K562 (cell line): ENCODE results near the gene NUP62. TPM values are rescaled to one million over a fixed set of nuclear protein-coding genes. Genes with fewer than 3 reads are reported as not detected.
A peak's percentile ranks its signal among the peaks of the same experiment; 100 is the strongest.

Source experiments
- CSDE1 ChIP-seq, 2 experiments: fragments of 450-650 bp; IDR thresholded peaks; 2 replicates each; pipeline ENCODE4 v1.6.1; 2016; ENCODE audit warnings: mild to moderate bottlenecking in 1 of 2
- MEF2D ChIP-seq: conservative IDR thresholded peaks from 2 replicates; pipeline ENCODE4 v1.6.1; 2016; ENCODE audit warnings: low read depth, missing genetic modification characterization, missing compliant biosample characterization
- MXD1 ChIP-seq: fragments of 250-450 bp; sonication (Bioruptor Pico); IDR thresholded peaks from 2 replicates; pipeline ENCODE4 v1.8.0; 2021; ENCODE audit warnings: borderline replicate concordance, mild to moderate bottlenecking, moderate library complexity; ENCODE audit not compliant: poor library complexity, severe bottlenecking
- OTX1 ChIP-seq: fragments of 450-650 bp; formaldehyde crosslinking; IDR thresholded peaks from 2 replicates; pipeline ENCODE4 v1.4.0; 2022; ENCODE audit warnings: mild to moderate bottlenecking
- PCBP2 ChIP-seq: fragments of 200-400 bp; formaldehyde crosslinking; IDR thresholded peaks from 2 replicates; pipeline ENCODE4 v1.6.1; 2018; ENCODE audit warnings: low read length, low read depth, mild to moderate bottlenecking, moderate library complexity; ENCODE audit not compliant: poor library complexity, severe bottlenecking
- PHB2 ChIP-seq: fragments of 450-650 bp; IDR thresholded peaks from 2 replicates; pipeline ENCODE4 v1.6.1; 2017; ENCODE audit warnings: low read depth
- PHF21A ChIP-seq: fragments of 450-650 bp; IDR thresholded peaks from 2 replicates; pipeline ENCODE4 v1.6.1; 2017; ENCODE audit warnings: low read depth, borderline replicate concordance
- RBM25 ChIP-seq: fragments of 200-400 bp; formaldehyde crosslinking; IDR thresholded peaks from 2 replicates; pipeline ENCODE4 v1.6.1; 2018; ENCODE audit warnings: low read length, low read depth, moderate library complexity; ENCODE audit not compliant: severe bottlenecking
- SNIP1 ChIP-seq: fragments of 450-650 bp; IDR thresholded peaks from 2 replicates; pipeline ENCODE4 v1.7.1; 2017; ENCODE audit warnings: low read depth, mild to moderate bottlenecking
- ZBTB40 ChIP-seq, 2 experiments: fragments of 450-650 bp in 1 of 2; sonication (generic) in 1 of 2; formaldehyde crosslinking in 1 of 2; IDR thresholded peaks; 2 replicates each; pipeline versions ENCODE4 v1.7.1 to v1.9.0; 2016 to 2022; ENCODE audit warnings: inconsistent platforms in 1 of 2, mild to moderate bottlenecking in 1 of 2, missing genetic modification reagents in 1 of 2
- ZC3H4 ChIP-seq: sonication (generic); formaldehyde crosslinking; IDR thresholded peaks from 2 replicates; pipeline ENCODE4 v1.9.0; 2021; ENCODE audit warnings: missing genetic modification reagents, borderline replicate concordance
- ZKSCAN1 ChIP-seq: fragments of 150-350 bp; IDR thresholded peaks from 2 replicates; pipeline ENCODE4 v1.6.1; 2016; ENCODE audit warnings: low read depth, low read length
- ZNF311 ChIP-seq: fragments of 250-450 bp; sonication (Bioruptor Pico); IDR thresholded peaks from 2 replicates; pipeline ENCODE4 v1.4.0; 2020; ENCODE audit warnings: mild to moderate bottlenecking, moderate library complexity
- ZNF324 ChIP-seq: fragments of 250-450 bp; sonication (Bioruptor Pico); IDR thresholded peaks from 2 replicates; pipeline ENCODE4 v1.4.0; 2020; ENCODE audit warnings: mild to moderate bottlenecking
- polyA plus RNA-seq, 8 experiments: library from polyadenylated mRNA; depleted of rRNA in 4 of 8; stranded (reverse) in 5 of 8; unstranded in 3 of 8; fragments of >200 nt; fragmentation: Nextera tagmentation in 2 of 8; fragmentation: Illumina TruSeq in 1 of 8; extraction: Ambion mirVana in 2 of 8; extraction: Trizol in 1 of 8; gene quantifications; 2 replicates each; pipeline versions ENCODE4 v1.2.1 to v1.2.3, GENCODE V29; 2011 to 2014; ENCODE audit warnings: inconsistent platforms in 1 of 8, missing spikeins in 1 of 8
- total RNA-seq, 7 experiments: library from RNA; depleted of rRNA in 6 of 7; stranded (reverse); fragments of >200 nt in 6 of 7; fragmentation: Illumina TruSeq in 2 of 7; extraction: Trizol in 2 of 7; gene quantifications; 2 replicates each; pipeline versions ENCODE4 v1.2.1 to v1.2.3, GENCODE V29; 2011 to 2021; ENCODE audit warnings: low replicate concordance in 1 of 7
- TF ChIP-seq, protein P1 (sequence below): fragments of 250-450 bp; sonication (Bioruptor Pico); IDR thresholded peaks from 2 replicates; pipeline ENCODE4 v1.5.0; 2021; ENCODE audit warnings: mild to moderate bottlenecking, moderate library complexity

Gene NUP62
- total and polyA plus RNA-seq, 9 of the 15 experiments (the other 6 are each of a cell fraction or from before 2014, with no cell fraction given): 16.9 to 109 (median 66.0) TPM

GRCh38 chr19:49875857-49876421, 53.4 kb downstream of the NUP62 start (continued):
- no peak for TF ChIP-seq ZC3H4 (CRISPR knock-in tag)
- TF ChIP-seq SNIP1: no peak
- TF ChIP-seq ZNF311: no peak
- 0 out of 2 replicates have a peak, but pooled peaks have one; percentile 9 for TF ChIP-seq ZKSCAN1
- peak; percentile 24; the same call in 1 of the 2 replicates for TF ChIP-seq ZNF324 (CRISPR knock-in tag)
- TF ChIP-seq MXD1: no peak
- TF ChIP-seq PHF21A: no peak
- TF ChIP-seq CSDE1 (IDR thresholded peaks at IDR 0.05): no peak
- no peak for TF ChIP-seq RBM25
- TF ChIP-seq PCBP2: no peak
- no peak for TF ChIP-seq MEF2D (tag)
- TF ChIP-seq, protein P1, sequence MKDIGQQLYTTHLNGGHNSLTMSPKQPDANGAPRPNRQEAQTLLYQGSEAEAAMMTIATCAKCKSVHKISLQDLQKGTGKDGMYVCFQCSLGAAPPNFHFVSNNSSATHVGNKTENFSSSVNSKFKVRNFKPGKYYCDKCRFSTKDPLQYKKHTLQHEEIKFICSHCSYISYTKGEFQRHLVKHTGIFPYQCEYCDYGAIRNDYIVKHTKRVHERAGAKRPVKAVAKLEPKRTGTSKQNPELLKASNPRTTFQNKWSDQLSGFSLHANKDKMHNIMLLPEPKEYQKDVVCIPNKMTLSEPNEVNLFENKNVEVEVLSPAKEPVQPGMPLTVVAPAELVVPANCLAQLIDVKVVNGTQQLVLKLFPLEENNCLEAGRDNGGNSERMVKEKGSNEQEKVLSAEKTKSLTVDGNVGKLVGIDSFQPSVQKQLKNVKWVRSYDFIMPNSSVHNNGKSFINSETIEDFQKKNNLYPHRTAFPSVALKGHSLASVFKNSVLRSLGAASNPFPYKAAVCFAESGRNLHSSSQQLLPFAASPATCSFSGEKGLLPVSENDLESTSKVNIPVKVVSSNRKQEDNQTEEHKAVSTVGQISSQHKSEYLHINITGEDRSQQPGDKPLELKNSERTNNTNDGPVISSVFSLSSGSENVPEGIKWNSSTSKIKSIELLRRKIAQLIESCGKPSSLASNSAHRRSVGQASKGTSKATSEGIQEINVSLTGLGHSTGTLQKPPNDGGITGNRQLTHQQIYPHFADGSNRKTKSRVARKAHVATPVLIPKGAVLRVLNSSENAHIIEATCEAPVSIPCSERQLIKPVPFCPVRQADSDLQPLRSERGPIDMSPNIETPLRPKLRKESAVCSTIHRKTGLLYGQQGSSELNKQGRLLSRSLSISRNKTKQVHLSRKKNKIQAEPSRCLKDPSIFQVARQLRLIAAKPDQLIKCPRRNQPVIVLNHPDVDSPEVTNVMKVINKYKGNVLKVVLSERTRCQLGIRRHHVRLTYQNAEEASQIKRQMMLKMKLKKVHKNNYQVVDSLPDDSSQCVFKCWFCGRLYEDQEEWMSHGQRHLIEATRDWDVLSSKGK: no peak
- peak; percentile 95 for TF ChIP-seq ZBTB40 (IDR thresholded peaks at IDR 0.05)
- no peak for TF ChIP-seq ZBTB40 (CRISPR knock-in tag; IDR thresholded peaks at IDR 0.05)
- no peak for TF ChIP-seq PHB2
- TF ChIP-seq OTX1 (CRISPR knock-in tag): no peak
